HUDEP-2 (cell line): ENCODE measurements around the gene CRYGA.
A peak's percentile ranks its signal among the peaks of the same experiment; 100 is the strongest.

Experiments
- DNase-seq, 76 experiments: peaks; one replicate each; lab custom pipeline; 2025; ENCODE audit not compliant: unreplicated experiment in 76 of 76; lab: John Stamatoyannopoulos, UW

Gene CRYGA, protein sequence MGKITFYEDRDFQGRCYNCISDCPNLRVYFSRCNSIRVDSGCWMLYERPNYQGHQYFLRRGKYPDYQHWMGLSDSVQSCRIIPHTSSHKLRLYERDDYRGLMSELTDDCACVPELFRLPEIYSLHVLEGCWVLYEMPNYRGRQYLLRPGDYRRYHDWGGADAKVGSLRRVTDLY

DNA sequence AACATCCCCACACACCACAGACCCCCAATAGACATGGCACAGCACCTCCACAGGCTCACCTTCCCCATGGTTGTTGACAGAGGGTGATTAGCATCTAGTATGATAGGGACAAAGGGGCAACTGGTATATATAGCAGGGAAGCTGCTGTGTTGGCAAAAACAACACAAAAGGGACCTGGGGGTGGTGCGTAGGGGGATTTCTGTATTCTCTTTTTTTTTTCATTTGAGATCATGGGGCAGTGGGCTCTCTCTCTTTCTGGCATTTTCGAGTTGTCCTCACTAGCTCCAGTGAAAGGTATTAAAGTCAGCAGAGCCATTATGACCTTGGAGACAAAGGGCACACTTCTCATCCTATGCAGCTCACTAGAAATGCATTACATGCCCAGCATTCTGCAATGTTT lies at the start of gene CRYGA:
Gene CRYGA (minus strand): TSS at position 101 of the 400 bp plus-strand sequence. CDS start 33 bp downstream, at position 68.
- DNase-seq: no peak

DNA sequence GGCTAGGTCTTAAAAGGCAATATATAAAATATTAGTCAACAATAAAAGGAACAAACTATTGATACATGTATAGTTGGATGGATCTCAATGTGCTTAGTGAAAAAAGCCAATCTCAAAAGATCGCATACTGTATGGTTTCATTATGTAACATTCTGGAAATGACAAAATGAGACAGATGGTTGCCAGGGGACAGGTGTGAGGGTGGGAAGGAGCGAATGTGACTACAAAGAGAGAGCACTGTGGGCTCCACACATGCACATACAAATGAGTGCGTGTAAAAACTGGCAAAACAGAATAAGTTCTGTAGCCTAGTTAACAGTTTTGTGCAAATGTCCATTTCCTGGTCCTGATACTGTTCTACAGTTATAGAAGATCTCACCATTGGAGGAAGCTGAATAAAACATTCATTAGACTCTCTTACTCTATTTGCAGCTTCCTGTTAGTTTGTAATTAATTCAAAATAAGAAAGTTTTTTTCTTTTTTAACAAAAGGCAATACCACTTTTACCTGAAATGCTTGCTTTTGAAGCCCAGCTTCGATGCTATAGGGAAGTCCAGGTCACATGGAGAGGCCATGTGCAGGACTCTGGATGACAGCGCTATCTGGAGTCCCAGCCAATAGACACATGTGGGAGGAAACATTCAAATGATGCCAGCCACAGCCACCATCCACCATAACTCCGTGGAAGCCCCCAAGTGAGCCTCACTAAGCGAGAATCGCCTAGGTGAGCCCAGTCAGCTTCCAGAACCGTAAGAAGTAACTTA lies 47.5 kb upstream of the CRYGA start:
- no peak for DNase-seq

DNA sequence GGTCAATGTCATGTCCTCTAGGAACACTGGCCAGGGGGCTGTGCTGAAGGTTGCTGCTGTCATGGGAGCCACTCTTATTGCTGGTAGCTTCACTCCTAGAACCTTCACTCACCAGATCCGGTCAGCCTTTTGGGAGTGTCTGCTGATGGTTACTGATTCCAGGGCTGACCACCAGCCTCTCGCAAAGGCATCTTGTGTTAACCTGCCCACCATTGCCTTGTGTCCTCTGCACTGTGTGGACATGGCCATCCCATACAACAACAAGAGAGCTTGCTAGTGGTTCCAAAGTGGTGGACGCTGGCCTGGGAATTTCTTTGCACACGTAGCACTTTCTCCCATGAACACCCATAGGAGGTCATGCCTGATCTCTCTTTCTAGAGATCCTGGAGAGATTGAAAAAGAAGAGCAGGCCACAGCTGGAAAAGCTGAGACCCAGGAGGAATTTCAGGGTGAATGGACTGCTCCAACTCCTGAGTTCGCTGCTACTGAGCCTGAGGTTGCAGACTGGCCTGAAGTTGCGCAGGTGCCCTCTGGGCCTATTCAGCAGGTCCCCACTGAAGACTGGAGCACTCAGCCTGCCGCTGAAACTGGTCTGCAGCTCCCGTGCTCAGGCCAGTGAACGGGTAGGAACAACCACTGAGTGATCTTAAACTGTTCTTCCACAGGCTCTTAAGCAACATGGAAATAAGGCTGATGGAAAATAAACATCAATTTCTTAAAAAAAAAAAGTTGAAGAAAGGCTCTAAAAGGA lies 45.1 kb upstream of the CRYGA start:
- no peak for DNase-seq

DNA sequence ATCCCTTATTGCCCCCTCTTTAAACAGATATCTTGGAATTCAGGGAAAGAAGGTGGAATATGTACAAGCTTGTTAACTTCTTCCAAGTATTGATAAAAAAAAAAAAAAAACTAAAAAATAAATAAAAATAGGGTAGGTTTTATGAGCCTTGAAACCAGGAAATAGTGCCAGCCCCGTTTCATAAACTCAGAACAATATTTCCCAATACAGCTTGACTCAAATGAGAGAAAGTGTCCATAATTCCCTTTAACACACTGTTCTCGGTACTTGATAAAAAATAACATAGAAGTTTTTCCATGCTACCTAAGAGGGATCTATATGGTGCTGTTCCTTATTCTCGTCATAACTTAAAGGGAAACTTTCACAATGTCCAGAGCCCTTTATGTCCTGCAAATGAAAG lies 44.4 kb upstream of the CRYGA start:
- no peak for DNase-seq

GRCh38 chr2:208204166-208204565 lies 40.8 kb upstream of the CRYGA start:
- no peak for DNase-seq

DNA sequence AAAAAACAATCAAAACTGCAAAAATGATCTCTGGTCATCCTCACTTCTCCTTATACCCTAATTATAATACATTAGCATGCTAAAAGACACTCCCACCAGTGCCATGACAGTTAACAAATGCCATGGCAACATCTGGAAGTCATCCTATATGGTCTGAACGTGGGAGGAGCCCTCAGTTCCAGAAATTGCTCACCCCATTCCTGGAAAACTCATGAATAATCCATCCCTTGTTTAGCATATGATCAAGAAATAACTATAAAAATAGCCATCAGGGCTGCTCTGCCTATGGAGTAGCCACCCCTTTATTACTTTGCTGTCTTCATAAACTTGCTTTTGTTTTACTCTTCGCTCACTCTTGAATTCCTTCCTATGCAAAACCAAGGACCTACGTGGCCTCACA lies 32.1 kb upstream of the CRYGA start:
- no peak for DNase-seq

DNA sequence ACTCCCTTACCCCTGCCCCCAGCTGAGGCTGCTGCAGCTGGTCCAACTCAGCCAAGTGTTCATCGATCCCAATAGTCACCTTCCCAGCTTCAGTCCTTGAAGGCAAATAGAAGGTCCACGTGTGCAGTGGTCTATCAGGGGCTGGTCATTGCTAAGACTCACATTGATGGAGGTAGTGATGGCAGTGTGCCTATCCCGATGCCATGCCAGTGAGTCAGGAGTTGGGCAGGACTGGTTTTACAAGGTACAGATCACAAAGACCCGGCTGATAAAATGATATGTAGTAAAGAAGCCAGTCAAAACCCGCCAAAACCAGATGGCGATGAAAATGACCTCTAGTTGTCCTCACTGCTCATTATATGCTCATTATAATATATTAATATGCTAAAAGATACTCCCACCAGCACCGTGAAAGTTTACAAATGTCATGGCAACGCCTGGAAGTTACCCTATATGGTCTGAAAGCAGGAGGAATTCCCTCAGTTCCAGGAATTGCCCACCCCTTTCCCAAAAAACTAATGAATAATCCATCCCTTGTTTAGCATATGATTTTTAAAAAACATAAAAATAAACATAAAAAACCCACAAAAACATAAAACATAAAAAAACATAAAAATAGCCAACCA lies 29.3 kb upstream of the CRYGA start:
- no peak for DNase-seq

DNA sequence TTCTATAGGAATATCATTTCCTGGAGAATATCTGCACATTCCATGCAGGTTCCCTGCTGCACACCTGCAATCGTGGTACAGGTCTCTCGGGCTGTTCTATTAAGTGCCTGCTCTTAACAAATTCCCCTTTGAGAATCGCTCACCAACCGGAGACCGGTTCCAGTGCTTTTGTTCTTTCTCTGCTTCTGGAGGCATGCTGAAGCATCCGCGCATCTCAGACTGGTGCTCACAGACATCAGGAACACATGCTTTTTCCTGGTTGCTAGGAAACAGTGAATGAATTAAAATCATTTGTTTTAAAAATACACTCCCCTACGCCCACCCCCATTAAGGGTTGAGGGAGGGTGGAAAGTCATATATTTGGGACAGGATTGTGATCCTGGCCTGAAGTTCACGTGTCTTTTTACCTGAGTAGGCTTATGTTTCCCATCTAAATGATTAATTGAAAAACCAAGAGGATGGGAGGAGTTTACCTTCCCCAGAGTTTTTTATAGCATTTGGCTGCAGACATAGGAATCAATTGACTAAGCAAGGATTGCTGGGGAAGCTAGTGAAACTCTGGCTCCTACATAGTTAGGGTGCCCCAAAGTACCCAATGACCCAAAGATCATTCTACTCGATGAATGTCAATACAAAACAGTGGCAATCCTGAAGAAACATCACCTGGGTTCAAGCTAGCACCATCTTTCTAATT lies 26.6 kb upstream of the CRYGA start, which contains the start of gene C2orf80:
Gene C2orf80 (minus strand): TSS at position 221 of the 694 bp plus-strand sequence. CDS start 3,044 bp downstream, outside the sequence.
- no peak for DNase-seq

GRCh38 chr2:208189069-208189809 lies 25.9 kb upstream of the CRYGA start:
- no peak for DNase-seq

DNA sequence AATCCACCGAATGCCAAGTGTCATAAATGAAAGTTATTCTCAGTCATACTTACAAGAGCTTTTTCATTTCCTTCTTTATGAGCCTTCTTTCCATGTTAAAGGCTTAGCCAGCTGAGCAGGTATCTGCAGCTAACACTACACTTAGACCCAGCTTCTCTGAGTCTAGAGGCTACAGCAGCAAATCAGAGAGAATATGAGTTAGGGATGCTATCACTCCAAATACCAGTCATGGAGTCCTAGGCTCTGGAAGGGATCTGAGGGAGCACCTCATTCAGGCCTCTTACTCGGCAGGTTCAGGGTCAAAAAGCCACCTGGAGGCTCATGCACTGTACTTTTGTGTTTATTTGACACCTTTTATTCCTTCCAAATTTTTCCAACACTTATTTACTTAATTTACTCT lies 23.5 kb upstream of the CRYGA start:
- no peak for DNase-seq

DNA sequence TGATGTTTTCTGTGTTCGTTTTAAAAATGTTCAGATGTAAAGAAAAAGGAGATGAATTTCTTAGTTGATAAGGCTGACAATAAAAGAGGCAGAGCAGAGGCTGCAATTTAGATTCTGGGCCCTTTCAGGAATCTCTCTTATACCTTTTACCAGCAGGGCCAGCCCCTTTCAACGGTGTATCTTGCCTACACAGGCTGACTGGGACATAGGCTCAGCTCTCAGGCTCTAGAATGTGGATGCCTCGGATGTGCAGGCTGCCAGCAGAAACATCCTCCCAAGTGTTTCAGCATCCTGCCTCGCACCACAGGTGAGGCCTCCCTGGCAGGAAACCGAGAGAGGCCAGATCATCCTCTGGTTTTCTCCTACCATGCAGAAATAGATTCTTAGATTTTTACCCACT lies 23.1 kb upstream of the CRYGA start:
- DNase-seq: no peak

DNA sequence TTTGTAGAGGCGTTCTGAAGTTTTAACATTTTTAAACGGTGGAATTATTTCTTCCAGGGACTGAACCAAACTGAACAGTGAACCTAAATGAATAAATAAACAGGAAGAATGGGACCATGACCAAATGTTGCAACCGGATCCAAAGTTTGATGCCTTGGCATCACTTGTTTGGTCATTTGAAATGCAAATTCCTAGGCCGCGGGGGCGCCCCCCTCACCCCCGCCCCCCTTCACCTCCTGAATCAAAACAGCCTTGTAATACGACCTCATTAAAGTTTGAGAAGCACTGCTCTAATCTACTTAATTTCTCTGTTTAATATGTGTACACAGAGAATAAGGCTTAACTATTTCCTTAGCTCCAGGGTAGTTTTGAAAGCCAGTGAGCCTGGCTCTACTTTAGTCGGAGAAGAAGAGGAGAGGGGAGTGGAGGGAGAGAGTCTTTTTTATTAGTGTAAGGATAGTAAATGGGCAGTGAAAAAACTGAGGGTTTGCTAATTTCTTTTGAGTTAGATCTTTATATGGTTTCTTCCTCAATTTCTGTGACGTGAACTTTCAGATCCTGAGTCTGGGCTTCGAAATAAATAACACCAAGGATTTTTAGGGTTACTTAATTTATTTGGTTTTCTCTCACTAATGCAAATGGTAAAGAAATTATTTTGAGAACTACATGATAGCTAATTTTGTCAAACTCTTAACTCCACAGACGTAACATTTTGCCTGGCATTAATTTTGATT lies 20.8 kb upstream of the CRYGA start:
- DNase-seq: no peak

GRCh38 chr2:208183526-208183925 lies 20.1 kb upstream of the CRYGA start:
- no peak for DNase-seq

DNA sequence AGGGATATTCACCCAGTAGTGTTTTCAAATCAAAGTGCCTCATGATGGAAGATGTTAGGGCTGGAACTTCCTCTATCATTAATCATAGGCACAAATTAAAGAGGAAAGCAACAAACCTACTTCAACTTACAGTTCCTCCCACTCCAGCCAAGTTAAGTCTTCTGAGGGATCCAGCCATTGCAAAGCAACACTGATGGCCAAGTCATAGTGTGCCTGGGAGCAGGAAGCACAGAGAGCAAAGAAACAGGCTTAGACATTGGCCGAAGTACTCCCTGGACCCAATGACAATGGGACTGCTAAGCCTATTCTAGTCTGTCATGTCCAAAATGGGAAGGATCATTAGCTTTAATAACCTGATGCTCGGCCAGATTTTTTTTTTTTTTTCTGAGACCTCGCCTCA lies 19.4 kb upstream of the CRYGA start:
- DNase-seq: no peak

DNA sequence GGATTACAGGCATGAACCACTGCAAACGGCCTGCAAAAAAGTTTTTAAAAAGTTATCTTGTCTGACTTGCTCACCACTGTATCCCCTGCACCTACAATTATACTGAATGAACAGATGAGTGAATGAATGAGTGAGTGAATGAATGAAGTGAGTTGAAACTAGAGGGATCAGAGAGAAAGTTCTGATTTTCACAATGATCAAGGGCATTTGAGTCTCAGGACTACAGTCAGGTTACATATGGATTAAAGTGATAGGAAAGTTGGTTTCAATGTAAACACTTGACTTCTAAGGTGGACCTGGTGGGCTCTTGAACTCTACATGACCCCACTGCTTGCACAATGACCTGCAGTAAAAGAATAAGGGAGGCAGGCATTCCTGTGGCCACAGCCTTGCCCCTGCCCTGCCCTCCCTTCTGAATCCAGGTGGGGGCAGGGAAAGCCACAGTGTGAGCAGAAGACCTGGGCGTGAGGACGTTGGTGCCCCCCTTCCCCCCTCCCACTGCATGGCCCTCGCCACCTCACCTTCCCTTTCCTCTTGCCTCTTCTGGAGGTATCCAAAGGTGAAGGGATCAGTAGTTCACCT lies 15.7 kb upstream of the CRYGA start:
- DNase-seq: no peak

GRCh38 chr2:208175840-208176153 lies 12.4 kb upstream of the CRYGA start:
- DNase-seq: no peak

- peak in 66 of 76 experiments; percentile 1 to 81 (median 42) for DNase-seq
These were observed 11.9 kb upstream of the CRYGA start for GRCh38 chr2:208175069-208175839.

- DNase-seq: no peak
These were observed 10.8 kb upstream of the CRYGA start for GRCh38 chr2:208174144-208174543.
